ENCODE measurements around the gene IMPACT.

The IMPACT gene

DNA sequence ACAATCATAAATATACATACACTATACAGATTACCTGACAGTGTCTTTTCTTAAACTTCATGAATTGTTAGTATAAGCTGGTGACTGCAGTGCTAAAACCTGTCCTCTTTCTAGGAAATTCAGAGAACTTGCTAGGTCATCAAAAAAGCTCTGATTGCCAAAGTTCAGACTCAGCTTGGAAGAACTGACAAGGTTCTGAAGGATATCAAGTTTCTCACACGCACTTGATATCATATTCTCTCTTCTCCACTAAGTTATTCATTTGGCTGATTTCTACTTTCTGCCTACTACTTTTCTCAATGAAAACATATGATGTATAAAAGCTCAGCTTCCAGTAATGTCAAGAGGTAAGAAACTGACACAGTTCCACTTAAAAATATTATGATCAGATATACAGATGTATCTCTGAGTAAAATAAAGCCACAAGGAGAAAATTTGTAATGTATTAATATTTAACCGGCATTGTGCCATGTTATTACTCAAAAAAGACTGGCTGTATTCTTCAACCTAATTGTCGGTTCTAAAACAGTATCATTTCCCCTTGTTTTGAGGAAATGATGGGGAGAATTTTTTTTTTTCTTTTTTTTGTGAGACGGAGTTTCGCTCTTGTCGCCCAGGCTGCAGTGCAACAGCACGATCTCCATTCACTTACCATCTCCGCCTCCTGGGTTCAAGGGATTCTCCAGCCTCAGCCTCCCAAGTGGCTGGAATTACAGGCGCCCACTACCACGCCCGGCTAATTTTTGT lies 31.2 kb upstream of the IMPACT start:
- TF ChIP-seq CREB1 (IDR thresholded peaks at IDR 0.05; ENCODE audit: low read depth), result no peak
- no peak for TF ChIP-seq YY1 (IDR thresholded peaks at IDR 0.05; ENCODE audit: low read depth)
- no peak for TF ChIP-seq TCF12 (IDR thresholded peaks at IDR 0.05; ENCODE audit: low read depth)
- no peak for TF ChIP-seq EGR1 (IDR thresholded peaks at IDR 0.05)
- no peak for TF ChIP-seq TEAD4 (IDR thresholded peaks at IDR 0.05)
- no peak for TF ChIP-seq EP300 (IDR thresholded peaks at IDR 0.05; ENCODE audit: borderline replicate concordance)
- no peak for TF ChIP-seq MAX (IDR thresholded peaks at IDR 0.05)
- TF ChIP-seq, protein P1, sequence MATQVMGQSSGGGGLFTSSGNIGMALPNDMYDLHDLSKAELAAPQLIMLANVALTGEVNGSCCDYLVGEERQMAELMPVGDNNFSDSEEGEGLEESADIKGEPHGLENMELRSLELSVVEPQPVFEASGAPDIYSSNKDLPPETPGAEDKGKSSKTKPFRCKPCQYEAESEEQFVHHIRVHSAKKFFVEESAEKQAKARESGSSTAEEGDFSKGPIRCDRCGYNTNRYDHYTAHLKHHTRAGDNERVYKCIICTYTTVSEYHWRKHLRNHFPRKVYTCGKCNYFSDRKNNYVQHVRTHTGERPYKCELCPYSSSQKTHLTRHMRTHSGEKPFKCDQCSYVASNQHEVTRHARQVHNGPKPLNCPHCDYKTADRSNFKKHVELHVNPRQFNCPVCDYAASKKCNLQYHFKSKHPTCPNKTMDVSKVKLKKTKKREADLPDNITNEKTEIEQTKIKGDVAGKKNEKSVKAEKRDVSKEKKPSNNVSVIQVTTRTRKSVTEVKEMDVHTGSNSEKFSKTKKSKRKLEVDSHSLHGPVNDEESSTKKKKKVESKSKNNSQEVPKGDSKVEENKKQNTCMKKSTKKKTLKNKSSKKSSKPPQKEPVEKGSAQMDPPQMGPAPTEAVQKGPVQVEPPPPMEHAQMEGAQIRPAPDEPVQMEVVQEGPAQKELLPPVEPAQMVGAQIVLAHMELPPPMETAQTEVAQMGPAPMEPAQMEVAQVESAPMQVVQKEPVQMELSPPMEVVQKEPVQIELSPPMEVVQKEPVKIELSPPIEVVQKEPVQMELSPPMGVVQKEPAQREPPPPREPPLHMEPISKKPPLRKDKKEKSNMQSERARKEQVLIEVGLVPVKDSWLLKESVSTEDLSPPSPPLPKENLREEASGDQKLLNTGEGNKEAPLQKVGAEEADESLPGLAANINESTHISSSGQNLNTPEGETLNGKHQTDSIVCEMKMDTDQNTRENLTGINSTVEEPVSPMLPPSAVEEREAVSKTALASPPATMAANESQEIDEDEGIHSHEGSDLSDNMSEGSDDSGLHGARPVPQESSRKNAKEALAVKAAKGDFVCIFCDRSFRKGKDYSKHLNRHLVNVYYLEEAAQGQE (IDR thresholded peaks at IDR 0.05; ENCODE audit: low read depth), result no peak
- no peak for TF ChIP-seq NFIC (IDR thresholded peaks at IDR 0.05)
- no peak for TF ChIP-seq FOXM1 (IDR thresholded peaks at IDR 0.05; ENCODE audit: borderline replicate concordance, low read depth)
- no peak for TF ChIP-seq ZBTB7A (IDR thresholded peaks at IDR 0.05; ENCODE audit: low read depth)
- TF ChIP-seq TAF1 (IDR thresholded peaks at IDR 0.05; ENCODE audit: low read depth), result no peak
- no peak for TF ChIP-seq RAD21 (IDR thresholded peaks at IDR 0.05; ENCODE audit: low read depth)
- TF ChIP-seq CEBPB (IDR thresholded peaks at IDR 0.05), result no peak
- TF ChIP-seq, protein P2, sequence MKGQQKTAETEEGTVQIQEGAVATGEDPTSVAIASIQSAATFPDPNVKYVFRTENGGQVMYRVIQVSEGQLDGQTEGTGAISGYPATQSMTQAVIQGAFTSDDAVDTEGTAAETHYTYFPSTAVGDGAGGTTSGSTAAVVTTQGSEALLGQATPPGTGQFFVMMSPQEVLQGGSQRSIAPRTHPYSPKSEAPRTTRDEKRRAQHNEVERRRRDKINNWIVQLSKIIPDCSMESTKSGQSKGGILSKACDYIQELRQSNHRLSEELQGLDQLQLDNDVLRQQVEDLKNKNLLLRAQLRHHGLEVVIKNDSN (IDR thresholded peaks at IDR 0.05), result no peak

DNA sequence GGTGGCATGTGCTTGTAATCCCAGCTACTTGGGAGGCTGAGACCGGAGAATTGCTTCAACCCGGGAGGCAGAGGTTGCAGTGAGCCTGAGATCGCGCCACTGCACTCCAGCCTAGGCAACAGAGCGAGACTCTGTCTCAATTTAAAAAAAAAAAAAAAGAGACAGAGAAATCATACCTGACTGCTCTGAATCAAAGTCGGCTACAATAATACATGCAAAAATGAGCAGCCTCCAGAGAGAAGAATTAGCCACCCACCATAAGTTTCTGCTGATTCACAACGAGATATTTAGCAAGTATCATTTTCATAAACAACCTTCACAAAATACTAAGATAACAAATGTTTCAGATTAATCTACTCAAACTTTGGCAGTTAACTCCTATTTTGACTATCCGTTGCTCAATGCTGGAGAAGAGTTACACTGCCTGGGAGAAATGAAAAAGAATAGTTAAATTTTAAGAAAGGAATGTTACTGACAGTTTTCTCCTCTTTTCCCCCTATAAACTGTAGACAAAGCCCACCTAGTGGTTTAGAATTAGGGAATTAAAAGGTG lies 30.3 kb upstream of the IMPACT start:
- TF ChIP-seq EGR1 (IDR thresholded peaks at IDR 0.05) (no peak), FOXM1 (IDR thresholded peaks at IDR 0.05; ENCODE audit: borderline replicate concordance, low read depth) (no peak), YY1 (IDR thresholded peaks at IDR 0.05; ENCODE audit: low read depth) (no peak), NFIC (IDR thresholded peaks at IDR 0.05) (no peak), RAD21 (IDR thresholded peaks at IDR 0.05; ENCODE audit: low read depth) (no peak), TEAD4 (IDR thresholded peaks at IDR 0.05) (no peak), EP300 (IDR thresholded peaks at IDR 0.05; ENCODE audit: borderline replicate concordance) (no peak), MAX (IDR thresholded peaks at IDR 0.05) (no peak), TCF12 (IDR thresholded peaks at IDR 0.05; ENCODE audit: low read depth) (no peak), ZBTB7A (IDR thresholded peaks at IDR 0.05; ENCODE audit: low read depth) (no peak), TAF1 (IDR thresholded peaks at IDR 0.05; ENCODE audit: low read depth) (no peak), CEBPB (IDR thresholded peaks at IDR 0.05) (no peak), CREB1 (IDR thresholded peaks at IDR 0.05; ENCODE audit: low read depth) (no peak)
- TF ChIP-seq, protein P2 (IDR thresholded peaks at IDR 0.05), result no peak
- TF ChIP-seq, protein P1 (IDR thresholded peaks at IDR 0.05; ENCODE audit: low read depth), result no peak

GRCh38 chr18:24397131-24397693 lies 29.3 kb upstream of the IMPACT start:
- TF ChIP-seq EP300 (IDR thresholded peaks at IDR 0.05; ENCODE audit: borderline replicate concordance) (no peak), ZBTB7A (IDR thresholded peaks at IDR 0.05; ENCODE audit: low read depth) (no peak), MAX (IDR thresholded peaks at IDR 0.05) (peak; percentile 93), CEBPB (IDR thresholded peaks at IDR 0.05) (no peak), CREB1 (IDR thresholded peaks at IDR 0.05; ENCODE audit: low read depth) (no peak), TEAD4 (IDR thresholded peaks at IDR 0.05) (0 out of 2 replicates have a peak, but pooled peaks have one; percentile 4)
- TF ChIP-seq, protein P2 (IDR thresholded peaks at IDR 0.05), result peak; percentile 87

DNA sequence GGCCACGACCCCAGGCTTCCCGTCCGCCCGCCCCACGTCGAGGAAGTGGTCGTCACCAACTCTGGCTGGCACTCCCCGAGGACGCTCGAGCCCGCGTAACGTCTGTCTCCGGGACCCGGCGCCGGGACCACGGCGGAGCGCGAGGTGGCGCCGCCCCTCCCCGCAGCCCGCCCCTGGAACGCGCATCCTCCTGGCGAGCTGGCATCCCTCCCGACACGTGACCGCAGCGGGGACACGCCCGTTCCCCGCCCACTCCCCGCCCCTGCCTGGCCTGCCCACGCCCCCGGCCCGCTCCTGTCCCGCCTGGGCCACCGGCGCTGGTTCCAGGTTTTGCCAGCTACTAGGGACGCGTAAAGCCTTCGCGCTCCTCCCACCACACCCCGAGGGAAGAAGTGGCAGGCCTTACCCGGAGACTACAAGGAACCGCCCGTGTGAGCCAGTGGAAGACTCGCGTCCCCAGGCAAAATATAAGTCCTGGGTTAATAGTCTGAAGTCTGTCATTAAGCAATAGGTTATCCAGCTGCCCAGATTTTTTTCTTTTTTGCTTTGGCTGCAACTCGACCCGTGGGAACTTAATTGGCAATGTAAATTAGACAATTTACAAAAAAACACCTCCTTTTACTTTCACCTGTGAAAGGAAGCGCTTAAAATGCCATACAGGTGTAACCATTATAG lies 28.6 kb upstream of the IMPACT start, which contains the start of gene OSBPL1A:
OSBPL1A (minus strand) TSS at position 131 of the 675 bp plus-strand sequence. CDS start 20,291 bp downstream, outside the sequence.
- TF ChIP-seq CEBPB (IDR thresholded peaks at IDR 0.05), result no peak
- no peak for TF ChIP-seq EP300 (IDR thresholded peaks at IDR 0.05; ENCODE audit: borderline replicate concordance)
- TF ChIP-seq CREB1 (IDR thresholded peaks at IDR 0.05; ENCODE audit: low read depth), result no peak
- TF ChIP-seq YY1 (IDR thresholded peaks at IDR 0.05; ENCODE audit: low read depth), result no peak
- TF ChIP-seq, protein P2 (IDR thresholded peaks at IDR 0.05), result peak; percentile 95
- no peak for TF ChIP-seq RAD21 (IDR thresholded peaks at IDR 0.05; ENCODE audit: low read depth)
- TF ChIP-seq FOXM1 (IDR thresholded peaks at IDR 0.05; ENCODE audit: borderline replicate concordance, low read depth), result no peak
- 0 out of 2 replicates have a peak, but pooled peaks have one; percentile 39 for TF ChIP-seq TEAD4 (IDR thresholded peaks at IDR 0.05)
- TF ChIP-seq MAX (IDR thresholded peaks at IDR 0.05), result peak; percentile 33; the same call in 1 of the 2 replicates
- peak; percentile 72 for TF ChIP-seq EGR1 (IDR thresholded peaks at IDR 0.05)
- TF ChIP-seq, protein P1 (IDR thresholded peaks at IDR 0.05; ENCODE audit: low read depth), result no peak; the same call in 1 of the 2 replicates
- no peak for TF ChIP-seq ZBTB7A (IDR thresholded peaks at IDR 0.05; ENCODE audit: low read depth)
- peak; percentile 68 for TF ChIP-seq NFIC (IDR thresholded peaks at IDR 0.05)
- TF ChIP-seq TCF12 (IDR thresholded peaks at IDR 0.05; ENCODE audit: low read depth), result no peak
- peak; percentile 60; the same call in 1 of the 2 replicates for TF ChIP-seq TAF1 (IDR thresholded peaks at IDR 0.05; ENCODE audit: low read depth)

Measured in Ishikawa (cell line).